Astrocyte (in vitro differentiated cells and primary cell): ENCODE results near the gene FAT3.

ENCODE experiments used
- CTCF ChIP-seq: IDR thresholded peaks from 2 replicates; pipeline ENCODE4 v1.5.1; 2011; ENCODE audit warnings: low read depth, mild to moderate bottlenecking, inconsistent platforms, low read length, moderate library complexity; ENCODE audit not compliant: insufficient read depth
- EZH2 ChIP-seq: IDR thresholded peaks from 2 replicates; pipeline ENCODE4 v1.6.1; 2012; ENCODE audit warnings: mild to moderate bottlenecking, low read length, inconsistent platforms; ENCODE audit not compliant: insufficient read depth

DNA sequence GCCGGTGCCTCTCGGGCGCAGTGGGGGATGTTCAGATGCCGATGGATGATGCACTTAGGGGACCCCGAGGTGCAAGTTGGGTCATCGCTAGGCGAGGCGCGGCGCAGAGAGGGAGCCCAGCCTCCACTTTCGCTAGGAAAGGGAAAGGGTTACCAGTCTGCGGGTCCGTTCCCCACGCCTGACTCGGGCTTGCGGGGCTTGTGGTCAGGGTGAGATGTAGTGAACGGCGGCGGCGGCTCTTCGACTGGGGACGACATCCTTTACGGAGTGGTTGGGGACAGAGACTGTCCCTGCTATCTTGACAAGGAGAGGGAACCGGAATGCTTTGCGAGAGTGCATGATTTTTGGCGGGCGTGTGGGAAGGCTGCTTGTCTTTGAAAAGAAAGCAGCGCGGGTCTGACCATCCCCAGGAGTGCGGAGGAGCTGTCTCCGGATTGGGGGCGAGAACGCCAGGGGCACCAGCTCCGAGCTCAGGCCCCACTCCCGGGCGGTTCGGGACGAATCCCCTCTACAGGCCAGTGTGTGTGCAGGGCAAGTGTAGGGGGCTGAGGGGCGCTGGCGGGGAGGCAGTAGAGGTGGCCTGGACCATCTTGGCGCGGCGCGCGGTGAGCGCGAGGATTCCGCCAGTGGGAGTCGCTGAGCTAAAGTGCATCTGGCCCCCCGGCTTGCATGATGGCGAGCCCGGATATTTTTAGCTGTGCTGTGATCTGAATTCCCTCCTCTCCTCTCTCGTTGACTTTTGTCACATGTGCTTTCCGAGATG lies 1.1 kb downstream of the FAT3 start:
- TF ChIP-seq CTCF, result peak; percentile 12
- TF ChIP-seq EZH2, result no peak
